Measurements from ENCODE around the gene MYPOP. TPM values are rescaled to one million over a fixed set of nuclear protein-coding genes. Genes with fewer than 3 reads are reported as not detected.

Gene MYPOP
- total and polyA plus RNA-seq, 9 of the 15 experiments (the other 6 are each of a cell fraction or from before 2014, with no cell fraction given): 0.32 to 7.6 (median 1.6) TPM

- TF ChIP-seq REST (IDR thresholded peaks at IDR 0.05; ENCODE audit: borderline replicate concordance) (peak; percentile 53; the same call in 1 of the 2 replicates), REST (CRISPR knock-in tag; IDR thresholded peaks at IDR 0.05; ENCODE audit: low read depth) (no peak), JUN (IDR thresholded peaks at IDR 0.05; ENCODE audit: borderline replicate concordance, low read depth, low read length) (no peak), JUN (CRISPR knock-in tag; IDR thresholded peaks at IDR 0.05; ENCODE audit: borderline replicate concordance) (no peak), CTBP1 (IDR thresholded peaks at IDR 0.05; ENCODE audit: borderline replicate concordance) (no peak), ZNF444 (CRISPR knock-in tag; IDR thresholded peaks at IDR 0.05) (no peak)
Measured at GRCh38 chr19:45913874-45914830, 11.7 kb upstream of the MYPOP start, which contains the start of gene NANOS2 (continued).
